Kidney capillary endothelial cell (primary cell): ENCODE data around the gene RGS6.

Source experiments
- DNase-seq: peaks from one replicate; pipeline ENCODE4 v3.0.0-alpha.2; 2018; ENCODE audit warnings: low spot score

RGS6 gene

DNA sequence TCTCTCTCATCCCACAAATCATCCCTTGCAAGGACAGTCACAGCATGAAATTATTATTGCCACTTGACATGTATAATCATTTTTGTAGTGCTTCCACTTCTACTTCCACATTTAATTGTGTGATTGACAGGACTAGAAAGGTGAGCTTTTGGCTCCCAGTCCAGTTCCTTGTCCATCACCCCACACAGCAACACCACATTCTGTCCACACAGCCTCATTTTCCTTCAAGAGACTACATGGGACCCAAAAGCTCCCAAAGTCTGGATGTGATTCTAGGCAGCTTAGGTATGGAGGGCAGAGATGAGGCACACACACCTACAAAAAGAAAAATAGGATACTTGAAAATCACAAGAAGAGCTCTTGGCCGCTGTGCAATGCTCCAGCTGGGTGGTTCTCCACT is 595.4 kb downstream of the RGS6 start:
- no peak for DNase-seq

DNA sequence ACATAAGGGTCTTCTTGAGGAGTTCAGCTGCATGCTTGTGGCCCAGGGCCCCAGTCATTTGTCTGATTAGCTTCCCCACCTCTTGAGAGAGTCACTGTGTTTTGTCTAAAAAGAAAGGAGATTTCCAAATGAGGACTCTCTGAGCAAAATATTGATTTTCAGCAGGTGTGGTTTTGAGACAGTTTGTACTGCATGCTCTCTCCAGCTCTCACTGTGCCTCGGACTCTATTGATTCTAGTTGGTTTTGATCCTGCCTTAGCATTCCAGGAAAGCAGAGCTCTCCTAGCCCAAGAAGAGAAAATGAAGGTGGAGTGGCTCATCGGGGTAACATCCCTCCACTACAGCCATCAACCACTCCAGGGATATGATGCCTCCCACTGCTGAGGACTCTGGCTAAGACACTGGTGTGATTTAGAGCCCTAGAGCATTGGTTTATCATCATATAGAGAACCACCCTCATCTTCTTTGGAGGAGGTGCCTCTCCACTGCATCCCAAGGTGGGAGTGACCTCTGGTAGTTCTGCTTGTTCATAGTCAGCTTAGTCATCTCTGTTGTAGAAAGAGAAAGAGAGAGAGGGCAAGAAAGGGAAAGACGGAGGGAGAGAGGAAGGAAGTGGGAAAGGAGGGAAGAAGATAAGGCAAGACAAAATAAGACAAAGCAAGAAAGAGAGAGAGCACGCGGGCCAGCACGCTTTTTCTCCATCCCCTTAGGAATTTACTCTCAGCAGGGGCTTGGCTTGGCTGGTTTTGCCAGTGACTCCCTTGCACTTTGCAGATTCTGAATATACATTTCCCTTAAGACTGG is 596.0 kb downstream of the RGS6 start:
- no peak for DNase-seq

DNA sequence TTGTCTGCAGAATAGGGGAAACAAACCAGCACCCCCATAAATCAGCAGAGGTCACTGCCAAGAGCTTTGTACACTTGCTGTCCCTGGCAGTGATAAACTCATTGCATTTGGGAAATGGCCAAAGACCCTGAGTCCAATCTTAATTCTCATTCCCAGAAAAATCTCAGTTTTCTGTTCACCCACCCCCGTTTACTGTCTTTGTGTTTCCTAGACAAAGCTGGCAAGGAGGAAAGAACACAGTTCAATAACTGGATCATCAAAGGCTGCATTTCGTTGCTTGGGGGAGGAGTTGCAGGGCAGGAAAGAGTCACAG is 596.6 kb downstream of the RGS6 start:
- DNase-seq: no peak

GRCh38 chr14:72532686-72533454 is 600.6 kb downstream of the RGS6 start:
- no peak for DNase-seq

- no peak for DNase-seq
Observed at GRCh38 chr14:72535485-72535884, 603.3 kb downstream of the RGS6 start.

DNA sequence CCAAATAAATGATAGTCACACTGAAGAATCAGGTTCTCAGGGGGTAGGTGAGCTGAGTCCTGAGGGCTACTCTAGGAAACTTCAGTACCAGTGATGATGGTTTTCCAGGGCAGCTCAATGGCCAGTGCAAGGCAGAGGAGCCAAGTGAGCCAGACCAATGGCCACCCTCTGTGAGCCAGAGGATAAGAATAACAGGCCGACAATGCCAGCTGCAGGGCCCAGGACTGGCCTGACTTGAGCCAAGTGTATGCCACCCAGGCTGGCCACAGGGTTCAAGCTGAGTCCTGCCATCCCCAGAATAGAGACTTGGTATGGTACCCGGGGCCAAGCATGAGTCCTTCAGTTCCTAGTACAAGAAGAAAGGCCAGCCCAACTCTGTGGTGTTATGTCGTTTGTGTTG is 606.2 kb downstream of the RGS6 start:
- no peak for DNase-seq

DNA sequence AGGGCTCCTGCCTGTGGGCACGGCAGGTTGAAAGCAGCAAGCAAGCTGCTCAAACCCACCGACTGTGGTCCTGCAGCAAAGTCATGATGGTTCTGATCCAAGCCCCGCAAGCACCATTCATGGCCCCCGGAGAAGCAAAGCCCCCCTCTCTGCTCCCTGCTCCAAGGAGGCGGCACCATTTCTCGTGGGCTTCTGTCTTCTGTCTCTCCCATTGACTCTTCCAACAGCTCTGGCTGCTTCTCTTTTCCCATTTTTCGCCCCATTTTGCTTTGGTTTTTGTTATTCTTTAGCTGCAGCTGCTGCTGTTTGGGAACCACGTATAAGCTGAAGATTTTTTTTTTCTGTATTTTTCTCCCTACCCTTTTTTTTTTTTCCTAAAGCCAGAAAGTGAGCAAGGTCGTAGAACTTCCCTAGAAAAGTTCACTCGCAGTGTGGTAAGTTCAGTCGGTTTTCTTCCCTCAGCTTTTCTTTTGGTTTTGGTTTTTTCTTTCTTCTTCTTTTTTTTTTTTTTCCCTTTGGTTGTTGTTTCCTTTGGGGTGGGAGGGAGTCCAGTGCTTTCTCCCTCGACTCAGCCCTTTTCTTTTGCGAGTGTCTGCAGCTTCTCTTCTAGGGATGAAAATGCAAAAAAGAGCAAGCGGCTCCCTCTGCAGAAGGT is 607.6 kb downstream of the RGS6 start:
- no peak for DNase-seq

- no peak for DNase-seq
Observed at GRCh38 chr14:72540836-72541235, 608.6 kb downstream of the RGS6 start.

- DNase-seq: no peak
Observed at GRCh38 chr14:72541546-72541945, 609.3 kb downstream of the RGS6 start.

- no peak for DNase-seq
Observed at GRCh38 chr14:72543341-72543740, 611.1 kb downstream of the RGS6 start.

GRCh38 chr14:72544615-72545387 is 612.6 kb downstream of the RGS6 start:
- no peak for DNase-seq

GRCh38 chr14:72545411-72546311 is 613.4 kb downstream of the RGS6 start:
- DNase-seq: no peak

DNA sequence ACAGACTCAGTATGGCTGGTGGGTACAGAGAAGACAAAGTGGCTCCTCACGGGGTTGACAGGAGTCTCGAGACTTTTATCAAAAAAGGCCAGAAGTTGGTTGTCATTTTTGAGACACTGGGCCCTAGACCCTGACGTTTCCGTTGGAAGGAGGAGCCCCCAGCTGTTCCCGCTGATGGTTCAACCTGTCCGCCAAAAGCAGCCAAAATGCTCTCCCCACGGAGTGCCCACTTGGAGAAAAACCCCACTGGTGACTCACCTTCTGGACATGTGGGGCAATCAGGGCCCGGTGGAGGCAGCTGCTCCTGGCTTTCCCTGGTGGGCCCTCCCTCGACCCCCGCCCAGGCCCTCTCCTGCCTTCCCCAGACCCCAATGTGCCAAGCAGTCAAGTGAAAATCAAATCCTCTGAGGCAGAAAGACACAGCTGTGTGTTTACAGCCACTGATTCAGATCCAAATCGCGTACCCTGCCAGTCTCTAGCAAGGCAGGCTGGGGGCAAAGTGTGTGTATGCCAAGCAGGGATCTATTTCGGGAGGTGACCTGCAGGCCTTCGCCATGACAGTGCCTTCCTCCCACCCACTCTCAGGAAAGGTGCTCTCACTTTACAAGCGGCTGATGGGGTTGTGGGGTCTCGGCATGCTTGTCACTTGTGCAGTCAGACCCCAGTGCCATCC is 614.3 kb downstream of the RGS6 start:
- no peak for DNase-seq

DNA sequence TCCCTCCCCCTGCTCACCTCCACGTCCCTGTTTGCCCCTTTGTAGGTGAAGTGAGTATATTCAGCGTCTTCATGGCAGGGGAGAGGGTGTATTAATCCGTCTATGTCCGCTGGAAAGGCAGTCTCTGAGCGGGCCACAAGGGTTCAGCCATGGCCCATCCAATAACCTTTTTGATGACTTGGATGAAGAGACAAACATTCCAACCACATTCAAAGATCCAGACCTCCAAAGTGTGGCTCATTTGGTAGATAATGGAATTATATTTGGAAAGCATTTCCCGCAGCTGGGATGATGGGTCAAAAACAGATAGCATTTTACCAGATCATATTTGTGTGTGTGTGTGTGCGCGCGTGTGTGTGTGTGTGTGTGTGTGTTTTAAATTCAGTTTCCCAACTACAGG is 615.8 kb downstream of the RGS6 start:
- no peak for DNase-seq

GRCh38 chr14:72549026-72549425 is 616.8 kb downstream of the RGS6 start:
- no peak for DNase-seq

DNA sequence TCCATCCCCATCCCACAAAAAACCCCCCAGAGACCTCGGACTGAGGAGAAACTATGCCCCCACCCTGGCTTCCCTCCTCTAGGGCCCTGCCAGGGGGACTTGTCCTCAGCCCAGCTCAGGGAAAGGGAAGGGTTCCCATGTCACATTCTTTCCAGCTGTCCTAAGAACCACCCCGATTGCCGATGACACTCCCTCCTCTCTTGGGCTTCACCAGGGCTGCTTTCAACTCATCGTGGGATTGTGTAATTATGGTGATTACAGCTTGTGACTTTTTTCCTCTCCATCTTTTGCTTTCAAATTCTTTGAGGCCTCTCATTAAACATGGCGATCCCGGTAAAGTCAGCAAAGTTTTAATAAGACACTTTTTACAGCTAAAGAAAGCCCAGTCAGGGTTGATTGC is 617.6 kb downstream of the RGS6 start:
- no peak for DNase-seq

DNA sequence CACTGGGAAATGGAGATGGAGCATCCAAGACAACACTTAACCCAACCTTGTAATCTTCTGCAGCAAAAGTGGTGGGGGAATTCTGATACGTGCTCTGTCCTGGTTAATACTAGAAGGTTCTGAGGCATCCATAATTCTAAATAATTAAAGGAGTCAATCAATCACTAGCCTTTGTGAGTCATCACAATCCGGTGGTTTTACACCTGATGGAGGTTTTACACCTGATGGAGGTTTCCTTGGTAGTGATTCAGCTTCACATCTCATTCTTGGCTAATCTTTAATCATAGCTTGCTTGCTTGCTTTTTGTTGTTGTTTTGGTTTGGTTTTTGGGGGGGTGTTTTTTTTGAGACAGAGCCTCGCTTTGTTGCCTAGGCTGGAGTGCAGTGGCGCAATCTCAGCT is 618.3 kb downstream of the RGS6 start:
- no peak for DNase-seq

GRCh38 chr14:72552236-72552635 is 620.0 kb downstream of the RGS6 start:
- DNase-seq: no peak

DNA sequence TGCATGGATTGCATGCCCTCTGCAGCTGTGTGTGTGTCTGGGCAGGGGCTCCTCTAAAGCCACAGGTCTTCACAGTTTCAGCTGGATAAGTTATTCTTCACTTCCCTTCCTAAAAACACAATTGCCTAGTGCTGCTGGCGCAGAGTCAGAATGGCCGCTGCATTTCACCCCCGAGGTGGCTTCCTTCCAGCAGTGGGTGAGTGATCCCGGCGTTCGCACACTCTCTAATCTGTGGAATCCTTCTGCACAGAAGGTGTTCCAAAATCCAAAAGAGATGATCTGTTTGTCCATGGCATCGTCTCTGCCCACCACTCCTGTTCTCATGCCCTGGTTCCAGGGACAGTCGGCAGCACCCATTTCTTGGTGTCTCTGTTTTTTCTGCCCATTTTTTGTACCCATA is 620.9 kb downstream of the RGS6 start:
- no peak for DNase-seq

GRCh38 chr14:72553656-72554055 is 621.4 kb downstream of the RGS6 start:
- no peak for DNase-seq

DNA sequence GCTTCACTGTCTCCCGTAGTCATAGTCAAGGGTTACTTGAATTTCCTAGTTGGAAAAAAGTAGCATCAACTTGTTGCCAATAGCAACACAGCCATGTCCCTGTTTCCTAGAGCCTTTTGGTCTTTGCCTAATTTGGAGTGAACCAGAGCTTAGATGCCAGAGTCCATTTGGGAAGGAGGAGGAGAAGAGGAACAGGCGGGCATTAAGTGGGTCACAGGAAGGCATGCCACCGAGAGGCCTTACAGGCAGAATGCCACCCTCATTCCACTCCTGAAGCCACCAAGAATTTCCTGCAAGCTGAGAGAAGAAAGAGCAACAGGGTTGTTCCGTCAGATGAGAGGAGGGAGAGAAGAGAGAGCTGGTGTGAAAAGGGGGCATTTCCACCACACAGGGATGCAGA is 622.2 kb downstream of the RGS6 start:
- DNase-seq: no peak
